ENCODE data around the gene TTLL5. TPM values are rescaled to one million over a fixed set of nuclear protein-coding genes. Genes with fewer than 3 reads are reported as not detected.

Gene TTLL5
- total RNA-seq, 3 donors from 2014 or later = 21.9 to 66.6 (median 35.7) TPM

DNA sequence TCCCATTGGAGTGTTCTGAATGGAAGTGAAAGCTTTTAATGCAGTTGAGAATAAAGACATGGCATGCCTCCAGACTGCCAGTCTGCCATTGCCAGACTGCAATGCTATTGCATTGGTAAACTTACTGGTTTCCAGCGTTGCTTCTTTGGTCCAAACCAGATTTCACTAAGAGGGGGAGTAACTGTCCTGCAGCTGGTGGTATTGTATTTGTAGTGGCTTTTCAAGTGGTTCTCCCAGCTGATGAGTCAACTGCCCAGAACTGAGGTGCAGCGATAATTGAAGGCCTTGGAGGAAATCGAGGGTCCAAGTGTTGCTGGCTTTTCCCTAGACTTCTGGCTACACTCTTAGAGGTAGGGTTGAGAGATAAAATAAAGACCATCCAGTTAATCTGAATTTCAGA, 32.2 kb upstream of the TTLL5 start:
- H3K4me1 ChIP-seq = no peaks in the 10 kb centered on the region
- no peak overlapping the region for H3K27ac ChIP-seq
- no peaks in the 10 kb centered on the region for H3K36me3 ChIP-seq
- no peak overlapping the region for H3K4me3 ChIP-seq
- H3K27me3 ChIP-seq = no peaks in the 10 kb centered on the region
- intact Hi-C loops (cut with DNase I; ENCODE audit: low total_unique reads) = no loop called here
- H3K9me3 ChIP-seq = no peaks in the 10 kb centered on the region
- TF ChIP-seq, protein P1, sequence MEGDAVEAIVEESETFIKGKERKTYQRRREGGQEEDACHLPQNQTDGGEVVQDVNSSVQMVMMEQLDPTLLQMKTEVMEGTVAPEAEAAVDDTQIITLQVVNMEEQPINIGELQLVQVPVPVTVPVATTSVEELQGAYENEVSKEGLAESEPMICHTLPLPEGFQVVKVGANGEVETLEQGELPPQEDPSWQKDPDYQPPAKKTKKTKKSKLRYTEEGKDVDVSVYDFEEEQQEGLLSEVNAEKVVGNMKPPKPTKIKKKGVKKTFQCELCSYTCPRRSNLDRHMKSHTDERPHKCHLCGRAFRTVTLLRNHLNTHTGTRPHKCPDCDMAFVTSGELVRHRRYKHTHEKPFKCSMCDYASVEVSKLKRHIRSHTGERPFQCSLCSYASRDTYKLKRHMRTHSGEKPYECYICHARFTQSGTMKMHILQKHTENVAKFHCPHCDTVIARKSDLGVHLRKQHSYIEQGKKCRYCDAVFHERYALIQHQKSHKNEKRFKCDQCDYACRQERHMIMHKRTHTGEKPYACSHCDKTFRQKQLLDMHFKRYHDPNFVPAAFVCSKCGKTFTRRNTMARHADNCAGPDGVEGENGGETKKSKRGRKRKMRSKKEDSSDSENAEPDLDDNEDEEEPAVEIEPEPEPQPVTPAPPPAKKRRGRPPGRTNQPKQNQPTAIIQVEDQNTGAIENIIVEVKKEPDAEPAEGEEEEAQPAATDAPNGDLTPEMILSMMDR (IDR thresholded peaks at IDR 0.05) = no peak
- TF ChIP-seq POLR2A (IDR thresholded peaks at IDR 0.05) = no peak
- TF ChIP-seq POLR2AphosphoS5 (IDR thresholded peaks at IDR 0.05) = no peak
- DNase-seq (ENCODE audit: low spot score in 2 of 2) = no peak

DNA sequence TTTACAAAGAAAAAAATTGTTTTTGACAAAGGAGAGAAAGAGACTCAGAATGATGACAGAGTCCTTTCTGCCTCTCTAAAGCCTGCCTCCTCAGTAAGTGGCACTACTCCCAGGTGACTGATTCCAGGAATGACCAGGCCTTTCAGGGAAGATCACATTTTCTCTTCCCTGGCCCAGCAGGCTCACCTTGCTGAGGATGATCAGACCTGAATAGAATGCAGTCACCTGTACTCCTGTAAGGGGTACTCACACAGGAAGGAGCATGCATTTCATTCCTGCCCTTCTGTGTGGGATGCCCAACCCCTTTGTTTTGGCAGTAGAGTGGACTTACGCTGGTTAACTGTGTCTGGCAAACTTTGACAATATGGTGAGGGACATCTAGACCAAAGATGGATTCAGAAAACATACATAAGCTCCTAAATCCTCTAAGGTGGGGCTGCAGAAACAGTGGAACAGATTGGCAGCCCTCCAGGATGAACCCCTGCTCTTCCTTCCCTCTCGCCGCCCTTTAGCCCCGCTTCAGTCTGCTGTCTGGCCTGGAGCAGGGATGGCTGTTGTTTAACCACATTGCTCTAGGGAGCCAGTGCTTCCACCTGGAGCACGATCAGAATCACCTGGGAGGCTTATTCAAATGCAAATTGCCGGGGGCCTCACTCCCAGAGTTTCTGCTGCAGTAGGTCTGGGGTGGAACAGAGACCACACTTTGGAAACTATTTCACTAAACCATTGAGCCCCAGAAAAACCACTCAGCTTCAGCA, 30.2 kb upstream of the TTLL5 start:
- DNase-seq (ENCODE audit: low spot score in 2 of 2) = no peak
- no peak for TF ChIP-seq POLR2AphosphoS5 (IDR thresholded peaks at IDR 0.05)
- TF ChIP-seq, protein P1 (IDR thresholded peaks at IDR 0.05) = no peak
- TF ChIP-seq POLR2A (IDR thresholded peaks at IDR 0.05) = no peak
- Histone ChIP-seq H3K4me3 (no peak overlapping the region), H3K27ac (no peak overlapping the region), H3K36me3 (no peaks in the 10 kb centered on the region), H3K27me3 (no peaks in the 10 kb centered on the region), H3K4me1 (no peaks in the 10 kb centered on the region), H3K9me3 (no peaks in the 10 kb centered on the region)
- intact Hi-C loops (cut with DNase I; ENCODE audit: low total_unique reads) = no loop called here

DNA sequence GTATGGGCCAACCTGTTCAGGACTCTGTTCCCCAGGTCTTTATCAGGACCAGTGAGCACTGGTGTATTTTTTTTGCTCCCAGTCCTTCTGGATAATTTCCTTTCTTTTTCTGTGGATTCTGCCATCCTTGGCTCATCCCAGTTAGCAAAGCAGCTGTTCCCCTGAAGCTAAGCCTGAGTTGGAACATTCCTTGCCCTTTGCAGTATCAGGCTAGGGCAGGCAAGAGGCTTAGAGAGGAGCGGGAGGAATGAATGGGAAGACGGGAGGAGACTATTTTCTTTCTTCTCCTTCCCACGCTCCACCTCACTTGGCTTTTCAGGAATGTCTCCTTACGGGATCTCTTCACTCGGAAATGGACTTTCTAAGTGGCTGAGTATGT, 29.6 kb upstream of the TTLL5 start:
- DNase-seq (ENCODE audit: low spot score in 2 of 2) = no peak
- Histone ChIP-seq H3K4me1 (peaks cover 0 to 2% of the 10 kb centered on the region in 2 donors), H3K9me3 (no peaks in the 10 kb centered on the region), H3K27ac (no peak overlapping the region), H3K27me3 (no peaks in the 10 kb centered on the region), H3K4me3 (no peak overlapping the region), H3K36me3 (no peaks in the 10 kb centered on the region)
- TF ChIP-seq POLR2AphosphoS5 (IDR thresholded peaks at IDR 0.05) (no peak), POLR2A (IDR thresholded peaks at IDR 0.05) (no peak)
- TF ChIP-seq, protein P1 (IDR thresholded peaks at IDR 0.05) = no peak
- intact Hi-C loops (cut with DNase I; ENCODE audit: low total_unique reads) = no loop called here

DNA sequence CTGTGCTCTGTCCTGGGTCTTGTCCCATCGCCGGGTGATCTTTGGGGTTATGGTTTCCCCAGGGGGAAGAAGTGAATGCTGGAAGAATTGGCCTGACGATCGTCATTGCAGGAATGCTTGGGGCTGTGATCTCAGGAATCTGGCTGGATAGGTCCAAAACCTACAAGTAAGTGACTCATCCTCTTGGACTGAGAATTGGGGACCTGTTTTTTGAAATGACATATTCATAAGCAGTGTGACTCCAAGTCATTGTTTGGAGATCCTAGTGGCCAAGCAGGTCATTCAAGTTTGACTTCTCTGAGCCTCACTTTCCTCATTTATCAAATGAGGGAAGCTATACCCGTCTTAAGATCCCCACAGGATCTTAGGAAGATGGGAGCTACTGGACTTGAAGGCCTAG, 26.2 kb upstream of the TTLL5 start:
- Histone ChIP-seq H3K4me1 (peaks cover 0 to 5% of the 10 kb centered on the region in 2 donors), H3K9me3 (no peaks in the 10 kb centered on the region), H3K27ac (peak overlapping the region; percentile 68 to 79), H3K4me3 (no peak overlapping the region), H3K27me3 (no peaks in the 10 kb centered on the region), H3K36me3 (no peaks in the 10 kb centered on the region)
- DNase-seq (ENCODE audit: low spot score in 2 of 2) = peak in 1 of 2 donors; percentile 58
- TF ChIP-seq POLR2AphosphoS5 (IDR thresholded peaks at IDR 0.05) (peak in 1 of 3 donors; percentile 64), POLR2A (IDR thresholded peaks at IDR 0.05) (no peak)
- TF ChIP-seq, protein P1 (IDR thresholded peaks at IDR 0.05) = no peak
- intact Hi-C loops (cut with DNase I; ENCODE audit: low total_unique reads) = no loop called here

DNA sequence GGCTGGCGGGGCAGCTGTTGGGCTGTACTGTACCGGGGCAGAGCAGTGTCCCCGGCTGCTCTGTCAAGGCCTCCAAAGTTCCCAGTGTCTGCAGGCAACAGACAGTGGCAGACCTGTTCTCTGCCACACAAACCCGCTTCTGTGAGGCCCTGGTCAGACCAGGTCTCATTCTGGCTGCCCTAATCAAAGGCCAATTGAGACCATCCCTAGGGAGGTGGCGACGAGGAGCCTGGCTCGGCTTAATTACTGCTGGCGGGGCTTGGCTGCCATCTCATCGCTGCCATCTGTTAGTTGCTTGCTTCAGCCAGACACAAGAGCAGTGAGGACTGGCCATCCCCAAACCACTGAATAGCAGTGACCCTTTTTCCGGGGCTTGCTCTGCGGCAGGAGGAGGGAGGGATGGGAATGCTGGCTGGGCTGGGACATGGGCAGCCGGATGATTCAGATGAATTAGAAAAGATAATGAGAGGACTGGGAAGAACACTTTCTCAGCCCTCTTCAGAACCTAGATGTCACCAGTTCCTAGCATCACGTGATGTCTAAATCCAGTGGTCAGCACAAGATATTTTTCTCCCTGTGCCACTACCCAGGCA, 24.9 kb upstream of the TTLL5 start:
- Histone ChIP-seq H3K36me3 (no peaks in the 10 kb centered on the region), H3K27me3 (no peaks in the 10 kb centered on the region), H3K27ac (peak overlapping the region; percentile 23 to 79), H3K4me3 (no peak overlapping the region), H3K9me3 (no peaks in the 10 kb centered on the region), H3K4me1 (peaks cover 0 to 5% of the 10 kb centered on the region in 2 donors)
- no peak for DNase-seq (ENCODE audit: low spot score in 2 of 2)
- intact Hi-C loops (cut with DNase I; ENCODE audit: low total_unique reads) = no loop called here
- TF ChIP-seq POLR2AphosphoS5 (IDR thresholded peaks at IDR 0.05) = no peak
- TF ChIP-seq, protein P1 (IDR thresholded peaks at IDR 0.05) = no peak
- TF ChIP-seq POLR2A (IDR thresholded peaks at IDR 0.05) = no peak
